HepG2 (cell line): ENCODE results near the gene HOXB4.

Experiments used
- AHR ChIP-seq: IDR thresholded peaks from 2 replicates; pipeline ENCODE4 v1.6.1; 2018; ENCODE audit warnings: missing genetic modification reagents, missing compliant biosample characterization
- CREB1 ChIP-seq, 2 experiments: fragments of 450-650 bp in 1 of 2; IDR thresholded peaks; 2 replicates each; pipeline ENCODE4 v1.6.1; 2016 to 2017; ENCODE audit warnings: control low read depth in 1 of 2, mild to moderate bottlenecking in 1 of 2, missing compliant biosample characterization in 1 of 2, missing genetic modification characterization in 1 of 2
- ERF ChIP-seq: IDR thresholded peaks from 2 replicates; pipeline ENCODE4 v1.6.1; 2018; ENCODE audit warnings: missing biosample characterization, missing genetic modification reagents
- KDM3A ChIP-seq: IDR thresholded peaks from 2 replicates; pipeline ENCODE4 v1.6.1; 2018; ENCODE audit warnings: low read depth, missing compliant biosample characterization
- ZNF263 ChIP-seq: sonication (generic); formaldehyde crosslinking; IDR thresholded peaks from 2 replicates; pipeline ENCODE4 v1.4.0; 2020; ENCODE audit warnings: missing genetic modification reagents
- ZNF747 ChIP-seq: sonication (generic); formaldehyde crosslinking; IDR thresholded peaks from 2 replicates; pipeline ENCODE4 v1.8.1; 2023; ENCODE audit warnings: missing genetic modification reagents, mild to moderate bottlenecking, borderline replicate concordance
- ZNF782 ChIP-seq: sonication (generic); formaldehyde crosslinking; IDR thresholded peaks from 2 replicates; pipeline ENCODE4 v1.4.0; 2020; ENCODE audit warnings: missing genetic modification reagents, mild to moderate bottlenecking, borderline replicate concordance
- TF ChIP-seq, protein P1 (sequence below): sonication (generic); formaldehyde crosslinking; IDR thresholded peaks from 2 replicates; pipeline ENCODE4 v1.5.1; 2020; ENCODE audit warnings: missing genetic modification reagents, mild to moderate bottlenecking, borderline replicate concordance
- TF ChIP-seq, protein P2 (sequence below): IDR thresholded peaks from 2 replicates; pipeline ENCODE4 v1.6.1; 2012; ENCODE audit warnings: inconsistent platforms
- TF ChIP-seq, protein P3 (sequence below): sonication (generic); formaldehyde crosslinking; IDR thresholded peaks from 2 replicates; pipeline ENCODE4 v1.4.0; 2020; ENCODE audit warnings: missing genetic modification reagents

DNA sequence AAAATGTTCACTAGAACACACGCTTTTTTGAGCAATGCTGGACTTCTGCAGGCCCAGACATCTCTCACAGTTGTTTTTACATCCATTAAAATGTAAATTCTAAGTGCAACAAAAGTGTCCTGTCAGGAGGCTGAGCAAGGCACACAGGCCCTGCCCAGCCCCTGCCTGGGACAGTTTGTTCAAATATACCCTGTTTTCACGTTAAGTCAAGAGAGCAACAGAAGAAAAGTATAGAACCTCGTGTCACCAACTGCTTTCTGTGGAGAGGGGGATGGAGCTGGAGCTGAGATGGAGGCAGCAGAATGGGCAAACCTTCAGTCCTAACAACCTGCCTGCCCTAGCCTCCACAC is 28.9 kb downstream of the HOXB4 start:
- no peak for TF ChIP-seq ZNF782 (CRISPR knock-in tag)
- no peak for TF ChIP-seq KDM3A (CRISPR knock-in tag)
- TF ChIP-seq AHR (CRISPR knock-in tag) = no peak
- no peak for TF ChIP-seq ERF (CRISPR knock-in tag)
- no peak for TF ChIP-seq ZNF747 (CRISPR knock-in tag)
- TF ChIP-seq, protein P1, sequence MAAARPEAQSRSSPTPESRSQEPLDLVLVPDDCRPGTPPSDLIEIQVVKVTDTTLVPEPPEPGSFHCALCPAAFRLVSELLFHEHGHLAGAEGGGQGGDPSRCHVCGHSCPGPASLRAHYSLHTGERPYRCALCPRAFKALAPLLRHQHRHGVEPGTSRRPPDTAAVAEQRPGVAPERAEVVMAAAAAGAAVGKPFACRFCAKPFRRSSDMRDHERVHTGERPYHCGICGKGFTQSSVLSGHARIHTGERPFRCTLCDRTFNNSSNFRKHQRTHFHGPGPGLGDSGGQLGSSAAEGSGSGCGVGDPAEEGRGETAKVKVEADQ (CRISPR knock-in tag) = no peak
- no peak for TF ChIP-seq ZNF263 (CRISPR knock-in tag)
- TF ChIP-seq, protein P2, sequence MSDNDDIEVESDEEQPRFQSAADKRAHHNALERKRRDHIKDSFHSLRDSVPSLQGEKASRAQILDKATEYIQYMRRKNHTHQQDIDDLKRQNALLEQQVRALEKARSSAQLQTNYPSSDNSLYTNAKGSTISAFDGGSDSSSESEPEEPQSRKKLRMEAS = no peak
- TF ChIP-seq CREB1 (IDR thresholded peaks at IDR 0.05) = no peak
- TF ChIP-seq CREB1 (CRISPR knock-in tag; IDR thresholded peaks at IDR 0.05) = no peak
- TF ChIP-seq, protein P3, sequence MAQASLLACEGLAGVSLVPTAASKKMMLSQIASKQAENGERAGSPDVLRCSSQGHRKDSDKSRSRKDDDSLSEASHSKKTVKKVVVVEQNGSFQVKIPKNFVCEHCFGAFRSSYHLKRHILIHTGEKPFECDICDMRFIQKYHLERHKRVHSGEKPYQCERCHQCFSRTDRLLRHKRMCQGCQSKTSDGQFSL (CRISPR knock-in tag) = no peak
